GM12874 (cell line): ENCODE measurements around the gene ANKRD33B.

Source experiments
- CTCF ChIP-seq: IDR thresholded peaks from 2 replicates; pipeline ENCODE4 v1.5.1; 2011; ENCODE audit warnings: low read depth, mild to moderate bottlenecking, control low read depth, low read length, moderate library complexity; ENCODE audit not compliant: insufficient read depth

ANKRD33B gene

GRCh38 chr5:10538789-10539686, 24.8 kb upstream of the ANKRD33B start:
- no peak for TF ChIP-seq CTCF

DNA sequence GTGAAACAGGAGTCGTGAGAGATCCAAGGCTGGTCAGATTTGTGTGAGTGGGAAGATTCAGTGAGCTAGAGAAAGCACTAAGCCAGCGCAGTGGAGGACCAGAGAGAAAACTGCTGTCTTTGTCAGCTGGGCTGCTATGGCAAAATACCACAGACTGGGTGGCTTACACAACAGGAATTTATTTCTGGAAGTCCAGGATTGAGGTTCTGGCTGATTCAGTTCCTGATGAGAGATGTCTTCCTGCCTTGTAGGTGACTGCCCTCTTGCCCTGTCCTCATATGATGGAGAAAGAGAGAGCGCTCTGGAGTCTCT, 24.2 kb upstream of the ANKRD33B start:
- TF ChIP-seq CTCF: no peak

- TF ChIP-seq CTCF: no peak
Measured at GRCh38 chr5:10540036-10540544, 23.8 kb upstream of the ANKRD33B start.

DNA sequence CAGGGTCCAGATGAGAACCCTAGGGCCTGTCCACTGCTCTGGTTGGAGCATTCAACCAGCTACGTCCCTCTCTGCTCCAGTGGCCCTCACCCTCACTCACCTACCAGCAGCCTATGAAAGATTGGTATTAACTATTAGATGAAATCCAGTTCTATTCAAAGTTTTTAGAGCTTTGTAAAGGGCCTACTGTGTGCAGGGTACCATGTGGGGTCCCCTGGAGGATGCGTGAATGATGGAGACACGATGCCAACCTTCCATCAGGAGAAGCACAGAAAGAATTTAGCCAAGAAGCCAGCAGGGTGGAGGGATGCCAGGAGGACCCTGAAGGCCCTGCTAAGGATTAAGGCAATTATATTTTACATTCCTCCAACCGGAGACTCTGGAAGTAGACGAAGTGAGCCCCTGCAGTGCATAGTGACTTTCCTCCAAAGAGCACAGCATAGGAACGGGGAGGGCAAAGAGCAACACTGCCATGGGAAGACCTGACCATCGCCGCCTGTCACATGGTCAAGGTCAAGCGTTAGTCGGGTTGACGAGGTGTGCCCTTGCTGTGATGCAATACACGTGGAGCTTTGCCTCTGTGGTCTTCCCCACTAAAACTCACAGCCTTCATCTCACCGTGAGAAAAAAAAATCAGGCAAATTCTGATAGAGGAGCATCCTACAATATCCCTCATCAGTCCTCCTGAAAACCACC, 22.8 kb upstream of the ANKRD33B start:
- TF ChIP-seq CTCF: no peak

- no peak for TF ChIP-seq CTCF
Measured at GRCh38 chr5:10542055-10542550, 21.8 kb upstream of the ANKRD33B start.

DNA sequence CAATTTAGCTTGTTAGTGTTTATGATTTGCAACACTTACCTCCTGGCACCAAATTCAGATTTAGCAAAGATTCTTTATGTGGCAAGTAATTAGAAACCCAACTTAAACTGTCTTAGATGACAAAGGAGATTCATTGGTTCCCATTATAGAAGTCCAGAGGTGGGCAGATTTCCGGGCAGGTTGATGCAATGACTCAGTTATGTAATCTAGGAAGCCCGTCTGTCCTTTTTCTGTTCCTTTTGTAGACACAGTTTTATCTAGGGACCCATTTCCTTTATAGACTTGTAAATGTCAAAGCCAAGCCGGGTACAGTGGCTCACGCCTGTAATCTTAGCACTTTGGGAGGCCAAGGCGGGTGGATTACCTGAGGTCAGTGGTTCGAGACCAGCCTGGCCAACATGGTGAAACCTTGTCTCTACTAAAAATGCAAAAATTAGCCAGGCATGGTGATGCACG, 20.3 kb upstream of the ANKRD33B start:
- TF ChIP-seq CTCF: no peak

- TF ChIP-seq CTCF: no peak
Measured at GRCh38 chr5:10545084-10545483, 18.8 kb upstream of the ANKRD33B start.
